Measurements from ENCODE around the gene RFPL4A. TPM values are rescaled to one million over a fixed set of nuclear protein-coding genes. Genes with fewer than 3 reads are reported as not detected.
"Not testable (repeated sequence)": the region's sequence is repeated elsewhere in the genome, so short reads cannot be mapped to it uniquely, and the experiment has no call there.

RFPL4A gene
- total RNA-seq (2014; rRNA removed; shearing (Covaris generic)) = 7.7 and 12.4 TPM in 2 replicates

DNA sequence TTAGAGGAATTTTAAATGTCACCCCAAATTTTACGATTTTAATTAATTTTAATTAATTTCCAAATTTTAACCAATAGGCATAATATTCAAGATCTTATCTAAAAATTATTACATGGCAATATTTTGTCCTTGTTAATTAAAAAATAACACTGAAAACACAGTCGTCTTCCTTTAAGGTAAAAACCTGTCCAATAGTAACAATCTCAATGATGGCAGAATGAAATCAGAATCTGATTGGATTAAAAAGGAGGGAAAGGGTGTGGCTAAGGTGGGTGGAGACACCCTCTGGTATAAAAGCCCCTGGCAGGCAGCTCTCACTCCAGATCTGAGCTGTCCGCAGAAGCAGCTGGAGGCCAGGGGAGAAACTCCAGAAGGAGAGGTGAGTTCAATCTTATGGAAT is at the start of gene RFPL4A:
TSS of gene RFPL4A (plus strand) at position 301 of the 400 bp plus-strand sequence. CDS start 2,704 bp downstream, outside the sequence.
- not testable (repeated sequence) for DNase-seq (ENCODE audit: low spot score)

DNA sequence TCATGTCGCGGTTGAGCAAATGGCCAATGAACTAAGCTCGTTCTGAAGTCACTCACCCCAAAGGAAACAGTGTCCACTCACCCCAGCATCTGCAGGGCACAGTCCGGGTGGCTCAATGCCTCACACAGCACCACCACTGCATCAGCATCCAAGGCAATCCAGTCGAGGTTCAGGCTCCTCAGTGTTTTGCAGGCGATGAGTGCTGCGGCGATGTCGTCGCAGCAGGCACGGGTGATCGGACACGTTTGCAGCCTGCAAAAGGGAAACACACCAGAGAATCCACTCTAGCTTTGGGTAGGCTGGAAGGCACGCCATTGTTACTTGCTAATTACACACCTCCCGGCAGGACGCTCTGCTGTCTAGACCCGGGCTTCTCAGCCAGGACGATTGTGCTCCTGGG is 47.2 kb upstream of the RFPL4A start:
- no peak for DNase-seq (ENCODE audit: low spot score)

DNA sequence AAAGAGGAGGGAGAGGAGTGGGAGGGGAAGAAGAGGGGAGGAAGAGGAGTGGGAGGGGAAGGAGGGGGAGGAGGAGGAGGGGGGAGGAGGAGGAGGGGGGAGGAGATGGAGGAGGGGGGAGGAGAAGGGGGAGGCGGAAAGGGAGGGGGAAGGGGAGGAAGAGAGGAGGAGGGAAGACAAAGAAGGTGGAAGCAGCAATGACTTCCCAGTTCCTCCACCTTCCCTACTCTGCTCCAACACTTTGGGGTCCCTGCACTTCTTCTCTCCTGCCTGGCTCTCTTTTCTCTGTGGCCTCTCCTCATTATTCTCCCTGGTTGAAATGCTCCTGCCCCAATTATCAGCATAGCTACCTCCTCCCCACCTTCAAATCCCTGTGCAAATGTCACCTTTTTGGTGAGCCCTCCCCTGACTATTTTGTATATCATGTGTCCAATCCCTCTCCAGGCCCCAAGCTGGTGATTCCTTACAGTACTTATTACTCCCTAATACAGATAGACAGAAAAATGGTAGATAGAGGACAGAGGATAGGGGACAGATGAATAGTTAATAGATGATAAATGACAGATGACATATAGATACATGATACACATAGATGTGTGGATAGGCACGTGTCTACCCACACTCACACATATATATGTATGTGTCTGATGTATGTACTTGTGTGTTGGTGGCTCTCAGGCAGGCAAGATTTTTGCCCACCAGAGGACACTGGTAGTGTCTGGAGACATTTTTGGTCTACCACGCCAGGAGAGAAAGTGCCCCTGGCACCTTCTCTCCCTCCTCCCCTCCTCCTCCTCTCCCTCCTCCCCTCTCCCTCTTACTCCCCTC is 45.9 kb upstream of the RFPL4A start:
- no peak for DNase-seq (ENCODE audit: low spot score)

DNA sequence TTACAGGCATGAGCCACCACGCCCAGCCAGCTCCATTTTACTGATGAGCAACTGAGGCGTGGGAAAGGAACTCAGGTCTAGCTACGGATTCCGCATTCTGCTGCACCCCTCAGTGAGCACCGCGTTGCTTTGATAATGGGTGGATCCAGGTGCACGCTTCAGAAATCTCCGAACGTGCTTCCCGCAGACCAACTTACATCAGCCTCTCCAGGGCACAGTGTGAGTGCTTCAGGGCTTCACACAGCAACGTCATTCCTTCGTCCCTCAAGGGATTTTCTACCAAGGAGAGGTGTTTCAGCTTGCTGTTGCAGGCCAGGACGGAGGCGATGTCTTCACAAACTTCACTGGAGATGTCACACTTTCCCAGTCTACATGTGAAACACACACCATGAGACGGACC is 42.4 kb upstream of the RFPL4A start:
- DNase-seq (ENCODE audit: low spot score) = no peak

DNA sequence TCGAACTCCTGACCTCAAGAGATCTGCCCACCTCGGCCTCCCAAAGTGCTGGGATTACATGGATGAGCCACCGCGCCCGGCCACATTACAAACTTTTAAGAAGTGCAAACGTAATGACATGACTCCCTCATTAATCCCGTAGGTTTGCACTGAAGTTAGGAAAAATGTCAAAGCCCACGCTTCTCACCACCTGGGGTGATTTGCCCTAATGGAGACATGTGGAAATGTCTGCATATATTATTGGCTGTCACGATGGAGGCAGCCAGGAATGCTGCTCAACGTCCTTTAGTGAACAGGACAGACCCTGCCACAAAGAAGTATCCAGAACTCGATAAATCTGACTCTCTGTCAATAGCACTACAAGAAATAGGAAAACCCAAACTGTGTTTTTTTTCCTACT is 41.6 kb upstream of the RFPL4A start:
- no peak for DNase-seq (ENCODE audit: low spot score)

DNA sequence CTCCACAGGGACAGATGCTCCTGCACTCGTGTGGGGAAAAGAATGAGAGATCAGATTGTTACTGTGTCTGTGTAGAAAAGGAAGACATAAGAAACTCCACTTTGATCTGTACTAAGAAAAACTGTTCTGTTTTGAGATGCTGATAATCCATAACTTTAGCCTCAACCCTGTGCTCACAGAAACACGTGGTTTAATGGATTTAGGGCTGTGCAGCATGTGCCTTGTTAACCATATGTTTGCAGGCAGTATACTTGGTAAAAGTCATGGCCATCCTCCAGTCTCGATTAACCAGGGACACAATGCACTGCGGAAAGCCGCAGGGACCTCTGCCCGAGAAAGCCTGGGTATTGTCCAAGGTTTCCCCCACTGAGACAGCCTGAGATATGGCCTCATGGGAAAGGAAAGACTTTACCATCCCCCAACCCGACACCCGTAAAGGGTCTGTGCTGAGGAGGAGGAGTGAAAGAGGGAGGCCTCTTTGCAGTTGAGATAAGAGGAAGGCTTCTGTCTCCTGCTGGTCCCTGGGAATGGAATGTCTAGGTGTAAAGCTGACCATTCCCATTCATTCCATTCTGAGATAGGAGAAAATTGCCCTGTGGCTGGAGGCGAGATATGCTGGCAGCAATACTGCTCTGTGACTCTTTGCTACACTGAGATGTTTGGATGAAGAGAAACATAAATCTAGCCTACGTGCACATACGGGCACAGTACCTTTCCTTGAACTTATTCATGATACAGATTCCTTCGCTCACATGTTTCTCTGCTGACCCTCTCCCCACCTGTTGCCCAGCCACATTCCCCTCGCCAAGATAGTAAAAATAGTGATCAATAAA is 40.8 kb upstream of the RFPL4A start:
- DNase-seq (ENCODE audit: low spot score) = not testable (repeated sequence)

DNA sequence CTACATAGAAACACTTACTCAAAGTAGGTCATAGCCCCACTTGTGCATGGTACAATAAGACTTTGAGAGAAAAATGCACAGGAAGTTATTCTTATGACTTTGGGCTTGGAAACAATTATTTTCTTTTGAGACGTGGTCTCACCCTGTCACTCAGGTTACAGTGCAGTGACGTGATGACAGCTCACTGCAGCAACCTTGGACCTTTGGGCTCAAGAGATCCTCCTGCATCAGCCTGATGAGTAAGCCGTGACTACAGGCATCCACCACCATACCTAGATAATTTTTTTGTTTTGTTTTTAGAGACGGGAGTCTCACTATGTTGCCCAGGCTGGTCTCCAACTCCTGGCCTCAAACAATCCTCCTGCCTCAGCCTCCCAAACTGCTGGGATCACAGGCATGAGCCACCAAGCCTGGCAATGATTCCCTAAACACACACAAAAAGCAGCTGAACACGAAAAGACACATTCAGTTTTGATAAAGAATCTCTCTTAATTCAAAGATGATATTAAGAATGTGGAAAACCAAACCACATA is 38.6 kb upstream of the RFPL4A start:
- DNase-seq (ENCODE audit: low spot score) = no peak

DNA sequence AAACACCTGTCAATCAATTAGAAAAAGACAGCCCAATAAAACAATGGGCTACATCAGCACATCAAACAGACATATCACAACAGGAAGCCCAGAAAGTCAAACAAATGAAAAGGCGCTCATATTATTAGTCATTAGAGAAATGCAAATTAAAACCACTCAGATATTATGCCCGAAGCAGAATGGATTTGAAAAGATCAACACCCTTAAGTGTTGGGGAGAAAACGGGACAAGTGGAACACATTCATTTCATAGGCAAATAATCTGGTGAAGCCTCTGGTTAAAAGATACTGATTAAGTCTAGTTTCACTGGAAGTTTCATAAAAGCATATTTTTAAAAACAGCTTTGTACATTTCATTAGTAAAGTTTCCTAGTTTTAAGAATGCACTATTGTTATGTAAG is 38.1 kb upstream of the RFPL4A start:
- DNase-seq (ENCODE audit: low spot score) = no peak

DNA sequence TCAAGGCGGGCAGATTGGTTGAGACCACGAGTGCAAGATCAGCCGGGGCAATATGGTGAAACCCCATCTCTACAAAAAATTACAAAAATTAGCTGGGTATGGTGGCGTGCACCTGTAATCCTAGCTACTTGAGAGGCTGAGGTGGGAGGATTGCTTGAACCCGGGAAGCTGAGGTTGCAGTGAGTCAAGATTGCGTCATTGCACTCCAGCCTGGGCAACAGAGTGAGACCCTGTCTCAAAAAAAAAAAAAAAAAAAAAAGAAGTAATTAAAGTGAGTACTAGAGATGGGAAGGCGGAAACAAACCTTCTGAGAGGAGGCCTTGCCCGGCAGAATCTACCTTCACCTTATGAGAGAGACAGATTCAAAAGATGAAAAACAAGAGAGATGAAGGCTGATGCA is 35.4 kb upstream of the RFPL4A start:
- no peak for DNase-seq (ENCODE audit: low spot score)

DNA sequence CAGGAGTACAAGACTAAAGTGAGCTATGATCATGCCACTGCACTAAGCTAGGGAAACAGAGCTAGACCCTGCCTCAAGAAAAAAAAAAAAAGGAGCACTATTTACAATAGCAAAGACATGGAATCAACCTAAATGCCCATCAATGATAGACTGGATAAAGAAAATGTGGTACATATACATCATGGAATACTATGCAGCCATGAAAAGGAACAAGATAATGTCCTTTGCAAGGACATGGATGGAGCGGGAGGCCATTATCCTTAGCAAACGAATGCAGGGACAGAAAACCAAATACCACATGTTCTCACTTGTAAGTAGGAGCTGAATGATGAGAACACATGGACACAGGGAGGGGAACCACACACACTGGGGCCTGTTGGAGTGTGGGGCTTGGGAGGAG is 28.5 kb upstream of the RFPL4A start:
- not testable (repeated sequence) for DNase-seq (ENCODE audit: low spot score)

DNA sequence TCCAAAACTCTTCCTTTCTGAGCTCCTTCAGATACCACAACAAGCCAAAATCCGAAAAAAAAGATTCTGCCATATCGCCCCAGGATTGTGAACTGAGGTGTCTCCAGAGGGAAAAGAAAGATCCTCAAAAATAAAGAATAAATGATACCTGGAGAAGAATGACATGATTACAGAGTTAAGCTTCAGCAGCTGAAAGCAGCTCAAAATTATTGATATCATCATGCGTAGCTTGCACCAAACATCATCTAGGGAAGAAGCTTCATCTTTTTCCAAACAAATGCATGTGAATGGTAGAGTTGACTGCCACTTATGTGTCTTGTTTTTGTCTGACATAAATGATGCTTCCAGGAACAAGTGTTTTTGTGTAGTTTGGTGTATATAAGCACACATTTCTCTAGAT is 20.6 kb upstream of the RFPL4A start, which contains the start of gene NLRP9:
TSS of gene NLRP9 (minus strand) at position 101 of the 400 bp plus-strand sequence. CDS start at position 73, 28 bp downstream.
- no peak for DNase-seq (ENCODE audit: low spot score)

DNA sequence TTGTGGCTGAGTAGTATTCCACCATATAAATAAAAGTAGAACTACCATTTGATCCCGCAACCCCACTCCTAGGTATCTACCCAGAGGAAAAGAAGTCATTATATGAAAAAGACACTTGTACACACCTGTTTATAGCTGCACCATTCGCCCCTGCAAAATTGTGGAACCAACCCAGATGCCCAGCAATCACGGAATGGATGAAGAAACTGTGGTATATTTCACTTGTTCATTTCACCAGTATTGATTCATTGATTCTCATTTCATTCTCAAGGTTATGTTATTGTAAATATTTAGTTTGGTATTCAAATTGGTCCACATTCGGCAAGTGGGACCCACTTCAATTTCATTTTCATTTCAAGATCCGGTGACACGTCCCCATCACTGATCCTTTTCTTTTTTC is 8.2 kb upstream of the RFPL4A start:
- no peak for DNase-seq (ENCODE audit: low spot score)

DNA sequence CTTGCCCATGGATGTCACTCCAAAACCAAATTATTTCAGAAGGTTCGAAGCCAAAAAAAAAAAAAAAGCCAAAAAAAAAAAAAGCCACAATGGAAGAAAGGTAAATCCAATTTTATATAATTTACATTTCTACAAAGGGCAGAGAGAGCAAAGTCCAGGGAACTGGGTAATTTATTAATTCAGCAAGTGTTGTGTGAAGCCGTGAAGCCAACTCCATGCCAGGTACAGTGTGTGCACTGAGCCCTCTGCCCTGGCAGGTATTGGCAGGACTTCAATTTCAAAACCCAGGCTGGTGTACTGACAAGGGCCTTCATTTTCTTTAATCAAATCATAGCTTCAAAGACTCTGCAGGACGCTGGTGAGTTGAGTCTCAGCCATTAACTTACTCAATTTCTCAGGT is 5.5 kb upstream of the RFPL4A start:
- DNase-seq (ENCODE audit: low spot score) = no peak

DNA sequence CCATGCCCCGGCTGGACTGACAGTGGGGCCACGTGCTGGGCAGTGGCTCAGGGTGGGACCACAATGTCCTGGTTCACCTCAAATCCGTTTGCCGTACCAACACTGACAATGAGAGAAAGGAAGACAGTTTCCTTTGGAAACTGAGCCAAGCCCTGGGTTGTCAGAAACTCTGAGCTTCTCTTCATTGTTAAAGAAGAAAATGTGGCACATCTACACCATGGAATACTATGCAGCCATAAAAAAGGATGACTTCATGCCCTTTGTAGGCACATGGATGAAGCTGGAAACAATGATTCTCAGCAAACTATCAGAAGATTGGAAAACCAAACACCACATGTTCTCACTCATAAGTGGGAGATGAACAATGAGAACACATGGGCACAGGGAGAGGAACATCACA is 2.1 kb upstream of the RFPL4A start:
- not testable (repeated sequence) for DNase-seq (ENCODE audit: low spot score)

DNA sequence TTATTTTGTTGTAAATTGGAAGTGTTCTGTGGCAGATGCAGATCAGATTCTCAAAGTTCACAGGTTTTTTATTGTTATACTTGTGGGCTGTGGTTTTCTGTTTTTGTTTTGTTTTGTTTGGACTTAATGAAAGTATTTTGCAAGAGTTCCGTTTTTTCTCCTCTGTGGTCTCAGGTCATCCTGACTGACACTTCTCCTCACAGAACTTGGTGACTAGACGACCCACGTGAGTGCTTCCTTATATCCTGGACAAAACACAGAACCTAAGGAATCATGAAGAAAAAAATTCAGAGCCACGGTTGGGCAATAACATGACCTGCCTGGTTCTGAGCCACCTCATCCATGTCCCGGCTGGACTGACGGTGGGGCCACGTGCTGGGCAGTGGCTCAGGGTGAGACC is 7.6 kb downstream of the RFPL4A start:
- DNase-seq (ENCODE audit: low spot score) = peak; percentile 67

DNA sequence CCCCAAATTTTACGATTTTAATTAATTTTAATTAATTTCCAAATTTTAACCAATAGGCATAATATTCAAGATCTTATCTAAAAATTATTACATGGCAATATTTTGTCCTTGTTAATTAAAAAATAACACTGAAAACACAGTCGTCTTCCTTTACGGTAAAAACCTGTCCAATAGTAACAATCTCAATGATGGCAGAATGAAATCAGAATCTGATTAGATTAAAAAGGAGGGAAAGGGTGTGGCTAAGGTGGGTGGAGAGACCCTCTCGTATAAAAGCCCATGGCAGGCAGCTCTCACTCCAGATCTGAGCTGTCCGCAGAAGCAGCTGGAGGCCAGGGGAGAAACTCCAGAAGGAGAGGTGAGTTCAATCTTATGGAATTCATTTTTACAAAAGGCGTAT is 9.9 kb downstream of the RFPL4A start, which contains the start of gene RFPL4AL1:
TSS of gene RFPL4AL1 (plus strand) at position 301 of the 400 bp plus-strand sequence. CDS start 2,687 bp downstream, outside the sequence.
- not testable (repeated sequence) for DNase-seq (ENCODE audit: low spot score)

DNA sequence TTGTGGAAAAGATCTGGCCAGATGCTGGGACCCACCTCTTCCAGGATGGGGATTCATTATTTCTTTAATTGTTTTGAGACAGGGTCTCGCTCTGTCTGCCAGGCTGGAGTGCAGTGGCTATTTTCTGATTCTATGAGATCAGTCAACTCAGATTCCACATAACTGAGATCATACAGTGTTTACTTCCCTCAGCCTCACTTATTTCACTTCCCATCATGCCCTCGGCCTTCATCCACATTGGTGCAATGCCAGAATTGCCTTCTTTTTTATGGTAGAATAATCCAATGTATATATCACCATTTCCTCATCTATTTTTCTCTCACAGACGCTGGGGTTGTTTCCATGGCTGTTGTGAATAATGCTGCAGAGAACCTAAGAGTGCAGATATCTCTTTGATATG is 10.7 kb downstream of the RFPL4A start:
- not testable (repeated sequence) for DNase-seq (ENCODE audit: low spot score)

DNA sequence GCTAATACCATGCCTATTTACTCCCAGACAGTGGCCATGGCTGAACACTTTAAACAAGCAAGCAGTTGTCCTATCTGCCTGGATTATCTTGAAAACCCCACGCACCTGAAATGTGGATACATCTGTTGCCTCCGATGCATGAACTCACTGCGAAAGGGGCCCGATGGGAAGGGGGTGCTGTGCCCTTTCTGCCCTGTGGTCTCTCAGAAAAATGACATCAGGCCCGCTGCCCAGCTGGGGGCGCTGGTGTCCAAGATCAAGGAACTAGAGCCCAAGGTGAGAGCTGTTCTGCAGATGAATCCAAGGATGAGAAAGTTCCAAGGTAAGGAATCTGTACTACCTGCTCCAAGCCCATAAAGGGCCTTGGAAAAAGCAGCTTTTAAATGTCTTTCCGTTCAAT is 18.6 kb downstream of the RFPL4A start:
- peak; percentile 55 for DNase-seq (ENCODE audit: low spot score)

DNA sequence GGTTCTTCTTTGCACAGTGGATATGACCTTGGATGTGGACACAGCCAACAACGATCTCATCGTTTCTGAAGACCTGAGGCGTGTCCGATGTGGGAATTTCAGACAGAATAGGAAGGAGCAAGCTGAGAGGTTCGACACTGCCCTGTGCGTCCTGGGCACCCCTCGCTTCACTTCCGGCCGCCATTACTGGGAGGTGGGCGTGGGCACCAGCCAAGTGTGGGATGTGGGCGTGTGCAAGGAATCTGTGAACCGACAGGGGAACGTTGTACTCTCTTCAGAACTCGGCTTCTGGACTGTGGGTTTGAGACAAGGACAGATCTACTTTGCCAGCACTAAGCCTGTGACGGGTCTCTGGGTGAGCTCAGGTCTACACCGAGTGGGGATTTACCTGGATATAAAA is 19.4 kb downstream of the RFPL4A start:
- DNase-seq (ENCODE audit: low spot score) = peak; percentile 41

DNA sequence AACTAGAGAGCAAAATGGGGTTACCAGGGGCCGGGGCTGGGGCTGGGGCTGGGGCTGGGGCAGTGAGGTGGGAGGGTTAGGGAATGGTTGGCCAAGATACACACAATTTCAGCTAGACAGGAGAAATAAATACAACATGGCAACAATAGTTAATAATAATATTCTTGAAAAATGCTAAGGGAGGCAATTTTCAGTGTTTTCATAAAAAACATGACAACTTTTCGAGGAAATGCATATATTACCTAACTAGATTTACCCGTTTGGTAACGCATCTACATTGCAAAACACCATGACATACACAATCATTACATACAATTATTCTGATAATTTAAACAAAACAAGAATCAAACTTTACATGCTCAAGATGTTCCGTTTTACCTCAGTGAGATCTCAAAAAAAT is 22.2 kb downstream of the RFPL4A start:
- DNase-seq (ENCODE audit: low spot score) = no peak

DNA sequence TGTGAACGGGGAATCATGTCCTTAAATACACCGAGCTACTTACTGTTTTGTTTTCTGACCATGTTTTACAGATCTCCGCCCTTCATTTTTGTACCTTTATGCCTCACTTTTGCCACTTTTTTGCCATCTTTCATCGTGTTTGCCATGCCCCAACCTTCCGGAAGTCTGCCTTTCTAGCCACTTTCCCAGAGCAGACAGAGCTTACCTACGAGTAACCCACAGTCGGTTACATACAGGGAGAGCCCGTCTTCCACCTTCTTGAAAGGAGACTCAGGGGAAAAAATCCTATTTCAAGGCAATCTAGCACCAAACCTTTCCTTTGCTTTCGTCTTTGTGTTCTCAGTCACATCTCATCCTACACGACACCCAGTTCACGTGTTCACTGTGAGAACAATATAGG is 36.1 kb downstream of the RFPL4A start:
- DNase-seq (ENCODE audit: low spot score) = no peak

DNA sequence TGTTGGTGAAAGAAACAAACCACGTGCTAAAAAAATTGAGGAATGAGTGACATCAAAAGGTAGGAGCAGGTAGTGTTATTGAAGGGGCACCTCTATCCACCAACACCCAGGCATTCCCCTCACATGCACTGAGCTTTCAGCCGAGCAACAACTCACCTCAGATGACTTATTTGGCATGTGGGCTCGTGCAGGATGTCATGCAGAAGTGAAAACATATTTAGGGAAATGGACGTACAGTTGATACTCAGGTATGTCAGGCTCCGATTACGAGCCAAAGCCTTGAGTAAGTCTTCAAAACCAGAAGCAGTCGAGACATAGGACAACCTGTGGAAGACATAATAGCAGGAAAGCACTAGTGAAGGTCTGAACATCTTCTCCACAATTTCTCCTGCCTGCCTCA is 42.5 kb downstream of the RFPL4A start:
- no peak for DNase-seq (ENCODE audit: low spot score)

Measured in H4 (cell line).